Vagina (tissue), 2 donors: ENCODE data around the gene DYRK1A. TPM values are rescaled to one million over a fixed set of nuclear protein-coding genes. Genes with fewer than 3 reads are reported as not detected.

Experiments
- DNase-seq, 2 donors: peaks; one replicate each; pipeline ENCODE4 v3.0.0-alpha.2; 2017; ENCODE audit errors: extremely low spot score in 2 of 2
- H3K27ac ChIP-seq: fragments of 200-600 bp; sonication (generic); one replicate; pipeline ENCODE4 v1.5.1; 2019
- H3K27me3 ChIP-seq: fragments of 200-600 bp; sonication (generic); one replicate; pipeline ENCODE4 v1.5.1; 2019
- H3K36me3 ChIP-seq, 2 donors: fragments of 200-600 bp; sonication (generic); one replicate each; pipeline ENCODE4 v1.5.1; 2017 to 2019
- H3K4me1 ChIP-seq: fragments of 200-600 bp; sonication (generic); one replicate; pipeline ENCODE4 v1.5.1; 2019
- H3K4me3 ChIP-seq, 2 donors: fragments of 200-600 bp; sonication (generic); 1 replicate in 1 of 2; 2 replicates in 1 of 2; pipeline ENCODE4 v1.5.1; 2016 to 2019
- H3K9me3 ChIP-seq: fragments of 200-600 bp; sonication (generic); one replicate; pipeline ENCODE4 v1.5.1; 2019
- CTCF ChIP-seq, 3 experiments: fragments of 450-650 bp in 2 of 3; fragments of 200-600 bp in 1 of 3; sonication (generic) in 1 of 3; IDR thresholded peaks; one replicate each; pipeline ENCODE4 v1.5.1; 2017 to 2019; ENCODE audit warnings: antibody characterized with exemption in 3 of 3, mild to moderate bottlenecking in 2 of 3, moderate library complexity in 2 of 3
- POLR2A ChIP-seq, 2 donors: fragments of 450-650 bp; IDR thresholded peaks; one replicate each; pipeline ENCODE4 v1.6.1; 2017; ENCODE audit warnings: antibody characterized with exemption in 2 of 2, mild to moderate bottlenecking in 2 of 2, moderate library complexity in 2 of 2
- POLR2AphosphoS5 ChIP-seq, 2 donors: sonication (generic); formaldehyde crosslinking; IDR thresholded peaks; one replicate each; pipeline ENCODE4 v1.9.0; 2017; ENCODE audit warnings: antibody characterized with exemption in 2 of 2, mild to moderate bottlenecking in 2 of 2, low read depth in 1 of 2; ENCODE audit not compliant: insufficient read depth in 1 of 2
- intact Hi-C: fragments of 100-400 bp; cut with DNase I; formaldehyde crosslinking; loops from one replicate; pipeline ENCODE4 v1.15.1; 2023
- total RNA-seq: library from RNA; depleted of rRNA; stranded (reverse); fragments of >200 nt; gene quantifications from one replicate; pipeline ENCODE4 v1.2.3, GENCODE V29; 2016

DYRK1A gene
- total RNA-seq, 1 donor from 2014 or later, result 78.1 TPM

GRCh38 chr21:37364722-37365121, 1.9 kb upstream of the DYRK1A start:
- Histone ChIP-seq H3K27ac (peak overlapping the region; percentile 100), H3K36me3 (no peaks in the 10 kb centered on the region), H3K4me3 (peak overlapping the region in 1 of 2 donors; percentile 78), H3K9me3 (no peaks in the 10 kb centered on the region), H3K4me1 (peaks cover 24% of the 10 kb centered on the region), H3K27me3 (no peaks in the 10 kb centered on the region)
- intact Hi-C loops, result loop anchor here (5.0 to 10.0 kb wide), 2 partner anchors 200 to 292 kb away; partner anchors contain the start of genes PIGP and TTC3
- no peak for DNase-seq
- no peak for TF ChIP-seq CTCF (IDR thresholded peaks at IDR 0.05)
- no peak for TF ChIP-seq POLR2AphosphoS5 (IDR thresholded peaks at IDR 0.05; ENCODE audit: insufficient read depth in 1 of 2, low read depth in 1 of 2)
- no peak for TF ChIP-seq POLR2A (IDR thresholded peaks at IDR 0.05)

- no peak for DNase-seq
- H3K9me3 ChIP-seq, result no peaks in the 10 kb centered on the region
- TF ChIP-seq POLR2AphosphoS5 (IDR thresholded peaks at IDR 0.05; ENCODE audit: insufficient read depth in 1 of 2, low read depth in 1 of 2), result peak in 1 of 2 donors; percentile 65
- no peak for TF ChIP-seq CTCF (IDR thresholded peaks at IDR 0.05)
- peak in 1 of 2 donors; percentile 53 for TF ChIP-seq POLR2A (IDR thresholded peaks at IDR 0.05)
- H3K4me3 ChIP-seq, result peak overlapping the region; percentile 78 to 100
- intact Hi-C loops, result loop anchor here (2.0 to 10.0 kb wide), 3 partner anchors 27 to 293 kb away; partner anchors contain the start of genes PIGP and TTC3
- H3K27ac ChIP-seq, result peak overlapping the region; percentile 100
- H3K27me3 ChIP-seq, result no peaks in the 10 kb centered on the region
- peaks cover 35% of the 10 kb centered on the region for H3K4me1 ChIP-seq
- no peaks in the 10 kb centered on the region for H3K36me3 ChIP-seq
Measured at GRCh38 chr21:37365517-37366481, 774 bp upstream of the DYRK1A start.

- DNase-seq, result no peak
- TF ChIP-seq POLR2AphosphoS5 (IDR thresholded peaks at IDR 0.05; ENCODE audit: insufficient read depth in 1 of 2, low read depth in 1 of 2) (no peak), CTCF (IDR thresholded peaks at IDR 0.05) (no peak), POLR2A (IDR thresholded peaks at IDR 0.05) (no peak)
- Histone ChIP-seq H3K4me1 (peaks cover 50% of the 10 kb centered on the region), H3K9me3 (no peaks in the 10 kb centered on the region), H3K27ac (peak overlapping the region; percentile 100), H3K4me3 (peak overlapping the region; percentile 78 to 100), H3K36me3 (no peaks in the 10 kb centered on the region), H3K27me3 (no peaks in the 10 kb centered on the region)
- intact Hi-C loops, result loop anchor here (2.0 to 10.0 kb wide), 3 partner anchors 29 to 295 kb away; partner anchors contain the start of genes PIGP and TTC3
Measured at GRCh38 chr21:37367336-37367702, 746 bp downstream of the DYRK1A start.

- Histone ChIP-seq H3K27ac (peak overlapping the region; percentile 100), H3K4me3 (peak overlapping the region; percentile 78 to 100), H3K9me3 (no peaks in the 10 kb centered on the region), H3K36me3 (no peaks in the 10 kb centered on the region), H3K4me1 (peaks cover 56% of the 10 kb centered on the region), H3K27me3 (no peaks in the 10 kb centered on the region)
- intact Hi-C loops, result loop anchor here (2.0 to 10.0 kb wide), 4 partner anchors 29 to 296 kb away; partner anchors contain the start of genes PIGP, TTC3 and VPS26C
- TF ChIP-seq POLR2A (IDR thresholded peaks at IDR 0.05), result peak in 1 of 2 donors; percentile 36
- no peak for TF ChIP-seq CTCF (IDR thresholded peaks at IDR 0.05)
- DNase-seq, result no peak
Measured at GRCh38 chr21:37367703-37368540, 1.3 kb downstream of the DYRK1A start.
